Mammary epithelial cell (primary cell): ENCODE results near the gene ASXL2.

Experiments
- CTCF ChIP-seq, 2 donors: IDR thresholded peaks in 1 of 2; conservative IDR thresholded peaks in 1 of 2; 2 replicates each; pipeline ENCODE4 v1.5.1; 2011 to 2012; ENCODE audit warnings: inconsistent platforms in 2 of 2, low read length in 2 of 2, mild to moderate bottlenecking in 2 of 2, control low read depth in 1 of 2, low read depth in 1 of 2; ENCODE audit not compliant: insufficient read depth in 1 of 2; ENCODE audit errors: extremely low read depth in 1 of 2
- EZH2 ChIP-seq: IDR thresholded peaks from 2 replicates; pipeline ENCODE4 v1.6.1; 2012; ENCODE audit warnings: low read length, inconsistent platforms, borderline replicate concordance

DNA sequence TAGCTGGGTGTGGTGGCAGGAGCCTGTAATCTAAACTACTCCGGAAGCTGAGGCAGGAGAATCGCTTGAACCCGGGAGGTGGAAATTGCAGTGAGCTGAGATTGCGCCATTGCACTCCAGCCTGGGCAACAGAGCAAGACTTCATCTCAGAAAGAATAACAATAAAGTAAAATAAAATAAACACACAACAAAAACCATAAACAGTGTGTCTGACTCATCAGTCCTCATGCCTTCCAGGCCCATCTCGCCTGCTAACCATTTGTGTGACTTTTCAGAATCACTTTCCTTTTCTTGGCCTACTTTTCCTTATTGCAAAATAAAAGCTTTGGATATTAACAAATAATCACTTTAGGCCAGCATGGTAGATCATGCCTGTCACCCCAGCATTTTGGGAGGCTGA, 42.0 kb upstream of the ASXL2 start:
- TF ChIP-seq CTCF (conservative IDR thresholded peaks at IDR 0.05 in 1 of 2, IDR thresholded peaks at IDR 0.05 in 1 of 2; ENCODE audit: extremely low read depth in 1 of 2, insufficient read depth in 1 of 2, low read depth in 1 of 2, low read length in 2 of 2): no peak
- TF ChIP-seq EZH2: no peak
